HepG2 (cell line): Measurements from ENCODE around the gene KANSL1. TPM values are rescaled to one million over a fixed set of nuclear protein-coding genes. Genes with fewer than 3 reads are reported as not detected.

Experiments
- NONO ChIP-seq, 2 experiments: fragments of 450-650 bp in 1 of 2; sonication (generic) in 1 of 2; formaldehyde crosslinking in 1 of 2; IDR thresholded peaks in 1 of 2; conservative IDR thresholded peaks in 1 of 2; 2 replicates each; pipeline versions ENCODE4 v1.6.1 to v1.8.0; 2017 to 2022; ENCODE audit warnings: mild to moderate bottlenecking in 1 of 2, missing genetic modification reagents in 1 of 2, moderate library complexity in 1 of 2
- TMF1 ChIP-seq: sonication (generic); formaldehyde crosslinking; IDR thresholded peaks from 2 replicates; pipeline ENCODE4 v1.8.1; 2022; ENCODE audit warnings: low read depth, missing genetic modification reagents
- ZNF234 ChIP-seq: sonication (generic); formaldehyde crosslinking; conservative IDR thresholded peaks from 2 replicates; pipeline ENCODE4 v1.5.1; 2020; ENCODE audit warnings: mild to moderate bottlenecking, missing genetic modification reagents
- polyA plus RNA-seq, 8 experiments: library from polyadenylated mRNA; depleted of rRNA in 3 of 8; stranded (reverse) in 7 of 8; unstranded in 1 of 8; fragments of >200 nt; fragmentation: Illumina TruSeq in 4 of 8; extraction: Trizol in 4 of 8; gene quantifications; 2 replicates each; pipeline versions ENCODE4 v1.2.1 to v1.2.3, GENCODE V29; 2011 to 2016; ENCODE audit warnings: low read depth in 4 of 8, missing spikeins in 1 of 8, mixed read lengths in 1 of 8; ENCODE audit not compliant: insufficient read depth in 1 of 8
- total RNA-seq, 5 experiments: library from RNA; depleted of rRNA; stranded (reverse); fragments of >200 nt; fragmentation: Illumina TruSeq; extraction: Trizol; gene quantifications; 2 replicates each; pipeline ENCODE4 v1.2.3, GENCODE V29; 2016; ENCODE audit warnings: low read depth in 1 of 5
- TF ChIP-seq, protein P1 (sequence below): sonication (generic); formaldehyde crosslinking; IDR thresholded peaks from 2 replicates; pipeline ENCODE4 v1.8.0; 2022; ENCODE audit warnings: missing genetic modification reagents, mild to moderate bottlenecking, inconsistent platforms, borderline replicate concordance
- TF ChIP-seq, protein P2 (sequence below), 2 experiments: IDR thresholded peaks; 2 replicates each; pipeline ENCODE4 v1.6.1; 2011 to 2012; ENCODE audit warnings: low read length in 2 of 2, borderline replicate concordance in 1 of 2, low read depth in 1 of 2, mild to moderate bottlenecking in 1 of 2, moderate library complexity in 1 of 2
- TF ChIP-seq, protein P3 (sequence below): sonication (generic); formaldehyde crosslinking; IDR thresholded peaks from 2 replicates; pipeline ENCODE4 v1.8.1; 2023; ENCODE audit warnings: mild to moderate bottlenecking, missing genetic modification reagents, borderline replicate concordance
- TF ChIP-seq, protein P4 (sequence below): sonication (generic); formaldehyde crosslinking; conservative IDR thresholded peaks from 2 replicates; pipeline ENCODE4 v1.8.0; 2022; ENCODE audit warnings: missing genetic modification reagents
- TF ChIP-seq, protein P5 (sequence below): IDR thresholded peaks from 2 replicates; pipeline ENCODE4 v1.6.1; 2016; ENCODE audit warnings: low read depth, missing genetic modification reagents, missing compliant biosample characterization
- TF ChIP-seq, protein P6 (sequence below): sonication (generic); formaldehyde crosslinking; IDR thresholded peaks from 2 replicates; pipeline ENCODE4 v1.4.0; 2020; ENCODE audit warnings: missing genetic modification reagents
- TF ChIP-seq, protein P7 (sequence below): sonication (generic); formaldehyde crosslinking; IDR thresholded peaks from 2 replicates; pipeline ENCODE4; 2020; ENCODE audit warnings: missing genetic modification reagents, mild to moderate bottlenecking, borderline replicate concordance

Gene KANSL1
- total and polyA plus RNA-seq, 2 of the 13 experiments (the other 11 are each of a cell fraction or from before 2014, with no cell fraction given): 24.0 to 59.6 TPM

DNA sequence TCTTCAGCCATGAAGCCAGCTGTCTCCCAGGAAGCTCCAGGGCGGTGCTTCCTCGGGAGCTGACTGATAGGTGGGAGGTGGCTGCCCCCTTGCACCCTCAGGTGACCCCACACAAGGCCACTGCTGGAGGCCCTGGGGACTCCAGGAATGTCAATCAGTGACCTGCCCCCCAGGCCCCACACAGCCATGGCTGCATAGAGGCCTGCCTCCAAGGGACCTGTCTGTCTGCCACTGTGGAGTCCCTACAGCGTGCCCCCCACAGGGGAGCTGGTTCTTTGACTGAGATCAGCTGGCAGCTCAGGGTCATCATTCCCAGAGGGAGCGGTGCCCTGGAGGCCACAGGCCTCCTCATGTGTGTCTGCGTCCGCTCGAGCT is 180.1 kb downstream of the KANSL1 start (continued):
- TF ChIP-seq, protein P1, sequence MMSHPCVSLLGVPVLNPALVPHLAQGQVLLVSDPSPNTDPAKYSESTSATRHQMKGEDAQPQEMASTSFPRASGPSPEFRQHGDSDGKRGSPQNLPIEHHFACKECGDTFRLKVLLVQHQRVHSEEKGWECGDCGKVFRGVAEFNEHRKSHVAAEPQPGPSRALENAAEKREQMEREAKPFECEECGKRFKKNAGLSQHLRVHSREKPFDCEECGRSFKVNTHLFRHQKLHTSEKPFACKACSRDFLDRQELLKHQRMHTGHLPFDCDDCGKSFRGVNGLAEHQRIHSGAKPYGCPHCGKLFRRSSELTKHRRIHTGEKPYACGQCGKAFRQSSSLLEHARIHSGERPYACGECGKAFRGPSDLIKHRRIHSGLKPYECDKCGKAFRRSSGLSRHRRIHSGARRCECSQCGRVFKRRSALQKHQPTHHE: no peak
- TF ChIP-seq, protein P2, sequence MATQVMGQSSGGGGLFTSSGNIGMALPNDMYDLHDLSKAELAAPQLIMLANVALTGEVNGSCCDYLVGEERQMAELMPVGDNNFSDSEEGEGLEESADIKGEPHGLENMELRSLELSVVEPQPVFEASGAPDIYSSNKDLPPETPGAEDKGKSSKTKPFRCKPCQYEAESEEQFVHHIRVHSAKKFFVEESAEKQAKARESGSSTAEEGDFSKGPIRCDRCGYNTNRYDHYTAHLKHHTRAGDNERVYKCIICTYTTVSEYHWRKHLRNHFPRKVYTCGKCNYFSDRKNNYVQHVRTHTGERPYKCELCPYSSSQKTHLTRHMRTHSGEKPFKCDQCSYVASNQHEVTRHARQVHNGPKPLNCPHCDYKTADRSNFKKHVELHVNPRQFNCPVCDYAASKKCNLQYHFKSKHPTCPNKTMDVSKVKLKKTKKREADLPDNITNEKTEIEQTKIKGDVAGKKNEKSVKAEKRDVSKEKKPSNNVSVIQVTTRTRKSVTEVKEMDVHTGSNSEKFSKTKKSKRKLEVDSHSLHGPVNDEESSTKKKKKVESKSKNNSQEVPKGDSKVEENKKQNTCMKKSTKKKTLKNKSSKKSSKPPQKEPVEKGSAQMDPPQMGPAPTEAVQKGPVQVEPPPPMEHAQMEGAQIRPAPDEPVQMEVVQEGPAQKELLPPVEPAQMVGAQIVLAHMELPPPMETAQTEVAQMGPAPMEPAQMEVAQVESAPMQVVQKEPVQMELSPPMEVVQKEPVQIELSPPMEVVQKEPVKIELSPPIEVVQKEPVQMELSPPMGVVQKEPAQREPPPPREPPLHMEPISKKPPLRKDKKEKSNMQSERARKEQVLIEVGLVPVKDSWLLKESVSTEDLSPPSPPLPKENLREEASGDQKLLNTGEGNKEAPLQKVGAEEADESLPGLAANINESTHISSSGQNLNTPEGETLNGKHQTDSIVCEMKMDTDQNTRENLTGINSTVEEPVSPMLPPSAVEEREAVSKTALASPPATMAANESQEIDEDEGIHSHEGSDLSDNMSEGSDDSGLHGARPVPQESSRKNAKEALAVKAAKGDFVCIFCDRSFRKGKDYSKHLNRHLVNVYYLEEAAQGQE (IDR thresholded peaks at IDR 0.05; ENCODE audit: borderline replicate concordance in 1 of 2, low read depth in 1 of 2, low read length in 2 of 2): no peak
- TF ChIP-seq ZNF234 (CRISPR knock-in tag) (no peak), TMF1 (CRISPR knock-in tag) (no peak), NONO (IDR thresholded peaks at IDR 0.05) (no peak), NONO (CRISPR knock-in tag; conservative IDR thresholded peaks at IDR 0.05) (peak; percentile 41; the same call in 1 of the 2 replicates)
- TF ChIP-seq, protein P3, sequence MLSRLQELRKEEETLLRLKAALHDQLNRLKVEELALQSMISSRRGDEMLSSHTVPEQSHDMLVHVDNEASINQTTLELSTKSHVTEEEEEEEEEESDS (CRISPR knock-in tag): no peak
- TF ChIP-seq, protein P4, sequence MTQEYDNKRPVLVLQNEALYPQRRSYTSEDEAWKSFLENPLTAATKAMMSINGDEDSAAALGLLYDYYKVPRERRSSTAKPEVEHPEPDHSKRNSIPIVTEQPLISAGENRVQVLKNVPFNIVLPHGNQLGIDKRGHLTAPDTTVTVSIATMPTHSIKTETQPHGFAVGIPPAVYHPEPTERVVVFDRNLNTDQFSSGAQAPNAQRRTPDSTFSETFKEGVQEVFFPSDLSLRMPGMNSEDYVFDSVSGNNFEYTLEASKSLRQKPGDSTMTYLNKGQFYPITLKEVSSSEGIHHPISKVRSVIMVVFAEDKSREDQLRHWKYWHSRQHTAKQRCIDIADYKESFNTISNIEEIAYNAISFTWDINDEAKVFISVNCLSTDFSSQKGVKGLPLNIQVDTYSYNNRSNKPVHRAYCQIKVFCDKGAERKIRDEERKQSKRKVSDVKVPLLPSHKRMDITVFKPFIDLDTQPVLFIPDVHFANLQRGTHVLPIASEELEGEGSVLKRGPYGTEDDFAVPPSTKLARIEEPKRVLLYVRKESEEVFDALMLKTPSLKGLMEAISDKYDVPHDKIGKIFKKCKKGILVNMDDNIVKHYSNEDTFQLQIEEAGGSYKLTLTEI (CRISPR knock-in tag): no peak
- TF ChIP-seq, protein P5, sequence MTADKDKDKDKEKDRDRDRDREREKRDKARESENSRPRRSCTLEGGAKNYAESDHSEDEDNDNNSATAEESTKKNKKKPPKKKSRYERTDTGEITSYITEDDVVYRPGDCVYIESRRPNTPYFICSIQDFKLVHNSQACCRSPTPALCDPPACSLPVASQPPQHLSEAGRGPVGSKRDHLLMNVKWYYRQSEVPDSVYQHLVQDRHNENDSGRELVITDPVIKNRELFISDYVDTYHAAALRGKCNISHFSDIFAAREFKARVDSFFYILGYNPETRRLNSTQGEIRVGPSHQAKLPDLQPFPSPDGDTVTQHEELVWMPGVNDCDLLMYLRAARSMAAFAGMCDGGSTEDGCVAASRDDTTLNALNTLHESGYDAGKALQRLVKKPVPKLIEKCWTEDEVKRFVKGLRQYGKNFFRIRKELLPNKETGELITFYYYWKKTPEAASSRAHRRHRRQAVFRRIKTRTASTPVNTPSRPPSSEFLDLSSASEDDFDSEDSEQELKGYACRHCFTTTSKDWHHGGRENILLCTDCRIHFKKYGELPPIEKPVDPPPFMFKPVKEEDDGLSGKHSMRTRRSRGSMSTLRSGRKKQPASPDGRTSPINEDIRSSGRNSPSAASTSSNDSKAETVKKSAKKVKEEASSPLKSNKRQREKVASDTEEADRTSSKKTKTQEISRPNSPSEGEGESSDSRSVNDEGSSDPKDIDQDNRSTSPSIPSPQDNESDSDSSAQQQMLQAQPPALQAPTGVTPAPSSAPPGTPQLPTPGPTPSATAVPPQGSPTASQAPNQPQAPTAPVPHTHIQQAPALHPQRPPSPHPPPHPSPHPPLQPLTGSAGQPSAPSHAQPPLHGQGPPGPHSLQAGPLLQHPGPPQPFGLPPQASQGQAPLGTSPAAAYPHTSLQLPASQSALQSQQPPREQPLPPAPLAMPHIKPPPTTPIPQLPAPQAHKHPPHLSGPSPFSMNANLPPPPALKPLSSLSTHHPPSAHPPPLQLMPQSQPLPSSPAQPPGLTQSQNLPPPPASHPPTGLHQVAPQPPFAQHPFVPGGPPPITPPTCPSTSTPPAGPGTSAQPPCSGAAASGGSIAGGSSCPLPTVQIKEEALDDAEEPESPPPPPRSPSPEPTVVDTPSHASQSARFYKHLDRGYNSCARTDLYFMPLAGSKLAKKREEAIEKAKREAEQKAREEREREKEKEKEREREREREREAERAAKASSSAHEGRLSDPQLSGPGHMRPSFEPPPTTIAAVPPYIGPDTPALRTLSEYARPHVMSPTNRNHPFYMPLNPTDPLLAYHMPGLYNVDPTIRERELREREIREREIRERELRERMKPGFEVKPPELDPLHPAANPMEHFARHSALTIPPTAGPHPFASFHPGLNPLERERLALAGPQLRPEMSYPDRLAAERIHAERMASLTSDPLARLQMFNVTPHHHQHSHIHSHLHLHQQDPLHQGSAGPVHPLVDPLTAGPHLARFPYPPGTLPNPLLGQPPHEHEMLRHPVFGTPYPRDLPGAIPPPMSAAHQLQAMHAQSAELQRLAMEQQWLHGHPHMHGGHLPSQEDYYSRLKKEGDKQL (CRISPR knock-in tag): no peak
- TF ChIP-seq, protein P6, sequence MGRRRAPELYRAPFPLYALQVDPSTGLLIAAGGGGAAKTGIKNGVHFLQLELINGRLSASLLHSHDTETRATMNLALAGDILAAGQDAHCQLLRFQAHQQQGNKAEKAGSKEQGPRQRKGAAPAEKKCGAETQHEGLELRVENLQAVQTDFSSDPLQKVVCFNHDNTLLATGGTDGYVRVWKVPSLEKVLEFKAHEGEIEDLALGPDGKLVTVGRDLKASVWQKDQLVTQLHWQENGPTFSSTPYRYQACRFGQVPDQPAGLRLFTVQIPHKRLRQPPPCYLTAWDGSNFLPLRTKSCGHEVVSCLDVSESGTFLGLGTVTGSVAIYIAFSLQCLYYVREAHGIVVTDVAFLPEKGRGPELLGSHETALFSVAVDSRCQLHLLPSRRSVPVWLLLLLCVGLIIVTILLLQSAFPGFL (CRISPR knock-in tag): no peak
- TF ChIP-seq, protein P7, sequence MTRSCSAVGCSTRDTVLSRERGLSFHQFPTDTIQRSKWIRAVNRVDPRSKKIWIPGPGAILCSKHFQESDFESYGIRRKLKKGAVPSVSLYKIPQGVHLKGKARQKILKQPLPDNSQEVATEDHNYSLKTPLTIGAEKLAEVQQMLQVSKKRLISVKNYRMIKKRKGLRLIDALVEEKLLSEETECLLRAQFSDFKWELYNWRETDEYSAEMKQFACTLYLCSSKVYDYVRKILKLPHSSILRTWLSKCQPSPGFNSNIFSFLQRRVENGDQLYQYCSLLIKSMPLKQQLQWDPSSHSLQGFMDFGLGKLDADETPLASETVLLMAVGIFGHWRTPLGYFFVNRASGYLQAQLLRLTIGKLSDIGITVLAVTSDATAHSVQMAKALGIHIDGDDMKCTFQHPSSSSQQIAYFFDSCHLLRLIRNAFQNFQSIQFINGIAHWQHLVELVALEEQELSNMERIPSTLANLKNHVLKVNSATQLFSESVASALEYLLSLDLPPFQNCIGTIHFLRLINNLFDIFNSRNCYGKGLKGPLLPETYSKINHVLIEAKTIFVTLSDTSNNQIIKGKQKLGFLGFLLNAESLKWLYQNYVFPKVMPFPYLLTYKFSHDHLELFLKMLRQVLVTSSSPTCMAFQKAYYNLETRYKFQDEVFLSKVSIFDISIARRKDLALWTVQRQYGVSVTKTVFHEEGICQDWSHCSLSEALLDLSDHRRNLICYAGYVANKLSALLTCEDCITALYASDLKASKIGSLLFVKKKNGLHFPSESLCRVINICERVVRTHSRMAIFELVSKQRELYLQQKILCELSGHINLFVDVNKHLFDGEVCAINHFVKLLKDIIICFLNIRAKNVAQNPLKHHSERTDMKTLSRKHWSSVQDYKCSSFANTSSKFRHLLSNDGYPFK (CRISPR knock-in tag): peak; percentile 77
